Esophagus muscularis mucosa (tissue), 4 donors: Measurements from ENCODE around the gene SLC29A1. TPM values are rescaled to one million over a fixed set of nuclear protein-coding genes. Genes with fewer than 3 reads are reported as not detected.

Experiments
- DNase-seq: peaks from one replicate; pipeline ENCODE4 v3.0.0-alpha.2; 2017; ENCODE audit errors: extremely low spot score
- H3K27ac ChIP-seq, 4 donors: fragments of 200-600 bp; sonication (generic); replicated peaks in 1 of 4; 1 replicate in 3 of 4; 2 replicates in 1 of 4; pipeline ENCODE4 v1.5.1; 2016 to 2019; ENCODE audit warnings: mild to moderate bottlenecking in 1 of 4
- H3K27me3 ChIP-seq, 4 donors: fragments of 200-600 bp; sonication (generic); one replicate each; pipeline versions ENCODE4 v1.5.1 to v1.6.0; 2016 to 2019
- H3K36me3 ChIP-seq, 4 donors: fragments of 200-600 bp; sonication (generic); one replicate each; pipeline ENCODE4 v1.5.1; 2016 to 2019
- H3K4me1 ChIP-seq, 4 donors: fragments of 200-600 bp; sonication (generic); one replicate each; pipeline ENCODE4 v1.5.1; 2016 to 2019
- H3K4me3 ChIP-seq, 4 donors: fragments of 200-600 bp; sonication (generic); 1 replicate in 2 of 4; 2 replicates in 2 of 4; pipeline ENCODE4 v1.5.1; 2016 to 2019; ENCODE audit warnings: mild to moderate bottlenecking in 4 of 4, moderate library complexity in 1 of 4
- H3K9me3 ChIP-seq, 4 donors: fragments of 200-600 bp; sonication (generic); 1 replicate in 3 of 4; 2 replicates in 1 of 4; pipeline ENCODE4 v1.5.1; 2016 to 2019
- EP300 ChIP-seq: sonication (generic); formaldehyde crosslinking; IDR thresholded peaks from one replicate; pipeline ENCODE4 v1.6.1; 2017; ENCODE audit warnings: antibody characterized with exemption
- POLR2A ChIP-seq: fragments of 450-650 bp; IDR thresholded peaks from one replicate; pipeline ENCODE4 v1.6.1; 2017; ENCODE audit warnings: antibody characterized with exemption, moderate library complexity, mild to moderate bottlenecking, low read depth
- POLR2AphosphoS5 ChIP-seq, 2 donors: sonication (generic); formaldehyde crosslinking; IDR thresholded peaks; one replicate each; pipeline ENCODE4 v1.6.1; 2017; ENCODE audit warnings: antibody characterized with exemption in 2 of 2
- WGBS: methylation state at CpG from one replicate; pipeline ENCODE4 v1.1.5; 2018; 5-methylcytosine and 5-hydroxymethylcytosine counted together
- intact Hi-C: fragments of 100-400 bp; cut with DNase I; formaldehyde crosslinking; loops from one replicate; pipeline ENCODE4 v1.15.1; 2023
- small RNA-seq, 3 donors: library from RNA; depleted of rRNA; stranded (forward); fragments of <200 nt; gene quantifications; one replicate each; pipeline ENCODE3, GENCODE V24; 2016
- total RNA-seq, 4 donors: library from RNA; depleted of rRNA; stranded (reverse); fragments of >200 nt; gene quantifications; one replicate each; pipeline versions ENCODE4 v1.1.0 to v1.2.1, GENCODE V29; 2016
- TF ChIP-seq, protein P1 (sequence below), 3 experiments: fragments of 200-600 bp in 2 of 3; fragments of 450-650 bp in 1 of 3; sonication (generic) in 2 of 3; IDR thresholded peaks; one replicate each; pipeline ENCODE4 v1.5.1; 2017 to 2019; ENCODE audit warnings: antibody characterized with exemption in 3 of 3, mild to moderate bottlenecking in 2 of 3, moderate library complexity in 1 of 3

The SLC29A1 gene
- total RNA-seq, 4 donors from 2014 or later, result 68.9 to 159 (median 138) TPM

GRCh38 chr6:44277763-44278162 is 54.4 kb downstream of the SLC29A1 start:
- TF ChIP-seq EP300 (no peak), POLR2A (no peak), POLR2AphosphoS5 (IDR thresholded peaks at IDR 0.05) (no peak)
- TF ChIP-seq, protein P1, sequence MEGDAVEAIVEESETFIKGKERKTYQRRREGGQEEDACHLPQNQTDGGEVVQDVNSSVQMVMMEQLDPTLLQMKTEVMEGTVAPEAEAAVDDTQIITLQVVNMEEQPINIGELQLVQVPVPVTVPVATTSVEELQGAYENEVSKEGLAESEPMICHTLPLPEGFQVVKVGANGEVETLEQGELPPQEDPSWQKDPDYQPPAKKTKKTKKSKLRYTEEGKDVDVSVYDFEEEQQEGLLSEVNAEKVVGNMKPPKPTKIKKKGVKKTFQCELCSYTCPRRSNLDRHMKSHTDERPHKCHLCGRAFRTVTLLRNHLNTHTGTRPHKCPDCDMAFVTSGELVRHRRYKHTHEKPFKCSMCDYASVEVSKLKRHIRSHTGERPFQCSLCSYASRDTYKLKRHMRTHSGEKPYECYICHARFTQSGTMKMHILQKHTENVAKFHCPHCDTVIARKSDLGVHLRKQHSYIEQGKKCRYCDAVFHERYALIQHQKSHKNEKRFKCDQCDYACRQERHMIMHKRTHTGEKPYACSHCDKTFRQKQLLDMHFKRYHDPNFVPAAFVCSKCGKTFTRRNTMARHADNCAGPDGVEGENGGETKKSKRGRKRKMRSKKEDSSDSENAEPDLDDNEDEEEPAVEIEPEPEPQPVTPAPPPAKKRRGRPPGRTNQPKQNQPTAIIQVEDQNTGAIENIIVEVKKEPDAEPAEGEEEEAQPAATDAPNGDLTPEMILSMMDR (IDR thresholded peaks at IDR 0.05), result no peak
- H3K27me3 ChIP-seq, result peaks cover 0 to 78% (median 16%) of the 10 kb centered on the region in 4 donors

GRCh38 chr6:44278315-44278714 is 54.9 kb downstream of the SLC29A1 start:
- intact Hi-C loops, result no loop called here
- H3K4me3 ChIP-seq, result no peak overlapping the region
- peaks cover 4 to 16% (median 13%) of the 10 kb centered on the region in 4 donors for H3K4me1 ChIP-seq
- TF ChIP-seq POLR2AphosphoS5 (IDR thresholded peaks at IDR 0.05) (no peak), EP300 (no peak), POLR2A (no peak)
- TF ChIP-seq, protein P1 (IDR thresholded peaks at IDR 0.05), result no peak
- H3K36me3 ChIP-seq, result no peaks in the 10 kb centered on the region
- peaks cover 0 to 77% (median 13%) of the 10 kb centered on the region in 4 donors for H3K27me3 ChIP-seq
- 68% methylated on average over 3 of the region's 3 CpGs for WGBS
- DNase-seq, result no peak
- H3K27ac ChIP-seq, result no peak overlapping the region
- no peaks in the 10 kb centered on the region for H3K9me3 ChIP-seq

More at GRCh38 chr6:44277763-44278162, 54.4 kb downstream of the SLC29A1 start:
- H3K4me3 ChIP-seq, result no peak overlapping the region
- no peaks in the 10 kb centered on the region for H3K9me3 ChIP-seq
- peaks cover 4 to 16% (median 13%) of the 10 kb centered on the region in 4 donors for H3K4me1 ChIP-seq
- H3K27ac ChIP-seq, result no peak overlapping the region
- DNase-seq, result no peak
- 85% methylated on average over 7 of the region's 7 CpGs for WGBS
- intact Hi-C loops, result no loop called here
- no peaks in the 10 kb centered on the region for H3K36me3 ChIP-seq

DNA sequence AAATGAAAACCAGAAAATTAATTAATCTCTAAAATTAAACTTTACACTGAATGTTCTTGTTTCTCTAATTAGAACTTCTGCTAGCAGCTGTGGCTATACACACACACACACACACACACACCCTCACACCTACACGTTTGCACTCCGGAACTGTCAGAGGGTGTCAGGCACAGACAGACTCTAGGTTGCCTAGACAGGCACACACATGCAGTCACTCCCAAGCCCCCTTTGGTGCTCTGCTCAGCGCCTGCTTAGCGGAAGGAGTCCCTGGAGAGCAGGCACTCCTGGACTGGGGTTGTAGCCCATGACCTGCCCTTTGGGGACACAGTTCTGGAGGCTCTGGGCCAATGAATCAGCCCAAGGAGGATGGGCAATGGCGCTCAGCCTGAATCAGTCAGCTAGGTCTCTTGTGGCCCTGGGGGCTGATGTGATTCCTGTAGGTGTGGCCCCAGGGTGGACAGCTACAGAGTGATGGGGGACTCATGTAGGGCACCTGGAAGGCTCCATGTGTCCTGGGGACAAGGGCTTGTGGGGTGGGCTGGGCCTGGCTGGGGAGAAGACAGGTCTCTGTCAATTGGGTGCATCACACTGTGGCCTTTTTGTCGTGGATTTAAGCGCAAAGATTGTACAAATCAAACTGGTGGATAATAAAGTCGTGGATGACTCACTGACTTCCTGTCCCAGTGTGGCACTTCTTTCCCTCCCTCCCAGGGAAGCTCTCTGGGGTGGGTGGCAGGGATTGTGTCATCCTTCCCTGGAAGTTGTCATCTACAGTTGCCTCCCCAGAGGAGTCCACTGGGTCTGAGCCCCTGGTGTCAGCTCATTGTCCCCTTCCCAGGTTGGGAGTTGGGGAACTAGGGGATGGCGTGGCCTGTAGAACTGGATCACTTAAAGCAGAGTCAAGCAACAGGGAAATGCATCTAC is 55.6 kb downstream of the SLC29A1 start:
- H3K36me3 ChIP-seq, result no peaks in the 10 kb centered on the region
- no peaks in the 10 kb centered on the region for H3K9me3 ChIP-seq
- intact Hi-C loops, result no loop called here
- TF ChIP-seq POLR2AphosphoS5 (IDR thresholded peaks at IDR 0.05), result no peak
- no peak for TF ChIP-seq EP300
- TF ChIP-seq POLR2A, result no peak
- TF ChIP-seq, protein P1 (IDR thresholded peaks at IDR 0.05), result no peak
- DNase-seq, result no peak
- peaks cover 4 to 16% (median 13%) of the 10 kb centered on the region in 4 donors for H3K4me1 ChIP-seq
- no peak overlapping the region for H3K4me3 ChIP-seq
- no peak overlapping the region for H3K27ac ChIP-seq
- 74% methylated on average over 9 of the region's 9 CpGs for WGBS
- peaks cover 0 to 73% (median 12%) of the 10 kb centered on the region in 4 donors for H3K27me3 ChIP-seq

Small RNA genes within 50 kb of the gene (small RNA-seq; reads per million reads assigned to genes)
- gene RN7SL811P, result 0 reads per million in 3 donors

Other genes with a start within 250 kb of the SLC29A1 start
- gene MRPL14, start 96.1 kb upstream of the SLC29A1 start, total RNA-seq, result 10 to 100 TPM; 30.3 to 44.2 (median 41.1) TPM
- gene TMEM63B, start 96.0 kb upstream of the SLC29A1 start, total RNA-seq, result 10 to 100 TPM; 18.2 to 31.1 (median 23.3) TPM
- gene CAPN11, start 64.8 kb upstream of the SLC29A1 start, total RNA-seq, result under 1 TPM in 3 of 4 donors, not detected in 1; 0.39 to 0.83 (median 0.50) TPM
- not detected for gene MYMX, start 6.7 kb upstream of the SLC29A1 start, total RNA-seq
- 100 to 1,000 TPM; 356 to 729 (median 499) TPM for gene HSP90AB1, start 23.5 kb downstream of the SLC29A1 start, total RNA-seq
- gene SLC35B2, start 33.9 kb downstream of the SLC29A1 start, total RNA-seq, result 10 to 100 TPM; 22.8 to 37.9 (median 32.6) TPM
- gene NFKBIE, start 42.0 kb downstream of the SLC29A1 start, total RNA-seq, result 10 to 100 TPM in 1 of 4 donors, 1 to 10 TPM in 3; 7.0 to 10.4 (median 8.5) TPM
- under 1 TPM; 0.39 to 0.98 (median 0.46) TPM for gene TMEM151B, start 46.9 kb downstream of the SLC29A1 start, total RNA-seq
- 10 to 100 TPM in 1 of 4 donors, 1 to 10 TPM in 3; 6.6 to 10.2 (median 7.8) TPM for gene AARS2, start 89.8 kb downstream of the SLC29A1 start, total RNA-seq
- gene SPATS1, start 119.1 kb downstream of the SLC29A1 start, total RNA-seq, result not detected
- gene CDC5L, start 164.1 kb downstream of the SLC29A1 start, total RNA-seq, result 10 to 100 TPM; 18.4 to 25.4 (median 21.9) TPM